Liver (tissue), 9 donors: Measurements from ENCODE around the gene OR52I2. TPM values are rescaled to one million over a fixed set of nuclear protein-coding genes. Genes with fewer than 3 reads are reported as not detected.

Experiments used
- DNase-seq: peaks from one replicate; pipeline ENCODE4 v3.0.0-alpha.2; 2017; ENCODE audit warnings: low spot score
- H3K27ac ChIP-seq, 2 donors: one replicate each; pipeline ENCODE4 v1.7.0; 2013; ENCODE audit warnings: inconsistent platforms in 2 of 2, low read length in 2 of 2, control low read depth in 1 of 2, low read depth in 1 of 2, mild to moderate bottlenecking in 1 of 2
- H3K27me3 ChIP-seq, 4 donors: one replicate each; pipeline versions ENCODE4 v1.6.1 to v1.7.0; 2013; ENCODE audit warnings: low read length in 3 of 4, inconsistent platforms in 1 of 4, mild to moderate bottlenecking in 1 of 4, moderate library complexity in 1 of 4; ENCODE audit not compliant: control insufficient read depth in 4 of 4, insufficient read depth in 4 of 4
- H3K36me3 ChIP-seq, 4 donors: one replicate each; pipeline versions ENCODE4 v1.6.1 to v1.7.0; 2013; ENCODE audit warnings: low read length in 3 of 4, mild to moderate bottlenecking in 3 of 4, low read depth in 1 of 4, moderate library complexity in 1 of 4; ENCODE audit not compliant: control insufficient read depth in 4 of 4, insufficient read depth in 3 of 4
- H3K4me1 ChIP-seq, 4 donors: one replicate each; pipeline versions ENCODE4 v1.6.1 to v1.7.0; 2013; ENCODE audit warnings: low read length in 3 of 4, mild to moderate bottlenecking in 3 of 4, moderate library complexity in 1 of 4; ENCODE audit not compliant: control insufficient read depth in 4 of 4, insufficient read depth in 4 of 4
- H3K4me3 ChIP-seq, 3 donors: one replicate each; pipeline versions ENCODE4 v1.6.1 to v1.7.0; 2013; ENCODE audit warnings: low read length in 3 of 3, control low read depth in 1 of 3, low read depth in 1 of 3, mild to moderate bottlenecking in 1 of 3
- H3K9ac ChIP-seq, 2 donors: one replicate each; pipeline ENCODE4 v1.7.0; 2013; ENCODE audit warnings: low read length in 2 of 2, mild to moderate bottlenecking in 2 of 2, moderate library complexity in 2 of 2, control low read depth in 1 of 2, low read depth in 1 of 2
- H3K9me3 ChIP-seq, 4 donors: one replicate each; pipeline versions ENCODE4 v1.6.1 to v1.7.0; 2013; ENCODE audit warnings: low read length in 3 of 4; ENCODE audit not compliant: control insufficient read depth in 4 of 4
- ATF3 ChIP-seq: IDR thresholded peaks from 2 replicates; pipeline ENCODE4 v1.6.1; 2016; ENCODE audit warnings: antibody characterized with exemption
- CTCF ChIP-seq: fragments of 150-350 bp; IDR thresholded peaks from 2 replicates; pipeline ENCODE4 v1.5.1; 2017; ENCODE audit warnings: improper control_type of control experiment, low read depth, low read length; ENCODE audit not compliant: missing input control
- EGR1 ChIP-seq, 2 donors: IDR thresholded peaks; 2 replicates each; pipeline ENCODE4 v1.6.1; 2016 to 2018; ENCODE audit warnings: antibody characterized with exemption in 2 of 2, low read depth in 2 of 2
- FOXA1 ChIP-seq: IDR thresholded peaks from 2 replicates; pipeline ENCODE4 v1.6.1; 2016; ENCODE audit warnings: antibody characterized with exemption
- FOXA2 ChIP-seq: IDR thresholded peaks from 2 replicates; pipeline ENCODE4 v1.6.1; 2016; ENCODE audit warnings: antibody characterized with exemption
- GABPA ChIP-seq, 2 donors: IDR thresholded peaks in 1 of 2; conservative IDR thresholded peaks in 1 of 2; 2 replicates each; pipeline ENCODE4 v1.6.1; 2016; ENCODE audit warnings: antibody characterized with exemption in 2 of 2, mild to moderate bottlenecking in 1 of 2, moderate library complexity in 1 of 2
- HNF4A ChIP-seq, 2 donors: conservative IDR thresholded peaks; 2 replicates each; pipeline ENCODE4 v1.6.1; 2016; ENCODE audit warnings: antibody characterized with exemption in 2 of 2, mild to moderate bottlenecking in 2 of 2
- HNF4G ChIP-seq: IDR thresholded peaks from 2 replicates; pipeline ENCODE4 v1.6.1; 2016; ENCODE audit warnings: antibody characterized with exemption
- JUND ChIP-seq, 2 donors: IDR thresholded peaks; 2 replicates each; pipeline ENCODE4 v1.6.1; 2016; ENCODE audit warnings: antibody characterized with exemption in 2 of 2
- MAX ChIP-seq: IDR thresholded peaks from 2 replicates; pipeline ENCODE4 v1.6.1; 2016; ENCODE audit warnings: antibody characterized with exemption
- NR2F2 ChIP-seq: IDR thresholded peaks from 2 replicates; pipeline ENCODE4 v1.6.1; 2016; ENCODE audit warnings: antibody characterized with exemption
- RAD21 ChIP-seq, 2 donors: IDR thresholded peaks; 2 replicates each; pipeline ENCODE4 v1.6.1; 2016; ENCODE audit warnings: antibody characterized with exemption in 2 of 2, mild to moderate bottlenecking in 2 of 2
- REST ChIP-seq: IDR thresholded peaks from 2 replicates; pipeline ENCODE4 v1.6.1; 2016; ENCODE audit warnings: antibody characterized with exemption, mild to moderate bottlenecking
- RXRA ChIP-seq, 2 donors: IDR thresholded peaks; 2 replicates each; pipeline ENCODE4 v1.6.1; 2017 to 2018; ENCODE audit warnings: antibody characterized with exemption in 2 of 2, mild to moderate bottlenecking in 1 of 2
- SP1 ChIP-seq: IDR thresholded peaks from 2 replicates; pipeline ENCODE4 v1.6.1; 2018; ENCODE audit warnings: antibody characterized with exemption, mild to moderate bottlenecking
- TAF1 ChIP-seq: conservative IDR thresholded peaks from 2 replicates; pipeline ENCODE4 v1.6.1; 2016; ENCODE audit warnings: antibody characterized with exemption, mild to moderate bottlenecking
- YY1 ChIP-seq: IDR thresholded peaks from 2 replicates; pipeline ENCODE4 v1.6.1; 2016; ENCODE audit warnings: antibody characterized with exemption, mild to moderate bottlenecking
- ZBTB33 ChIP-seq: IDR thresholded peaks from 2 replicates; pipeline ENCODE4 v1.6.1; 2016; ENCODE audit warnings: antibody characterized with exemption
- WGBS: extraction: QIAGEN DNeasy Blood & Tissue Kit; methylation state at CpG from one replicate; pipeline ENCODE4 v1.1.7; 2013; 5-methylcytosine and 5-hydroxymethylcytosine counted together
- polyA plus RNA-seq, 2 donors: library from polyadenylated mRNA; stranded (reverse) in 1 of 2; unstranded in 1 of 2; fragments of 200-250 nt in 1 of 2; fragments of >200 nt in 1 of 2; fragmentation: Nextera tagmentation in 1 of 2; extraction: Ambion mirVana in 1 of 2; gene quantifications; one replicate each; pipeline versions ENCODE4 v1.2.1 to v1.2.3, GENCODE V29; 2013 to 2015
- total RNA-seq, 2 donors: library from RNA; depleted of rRNA; stranded (reverse); fragments of >200 nt; gene quantifications; one replicate each; pipeline ENCODE4 v1.2.3, GENCODE V29; 2014
- donor health status: healthy.
- donor health status: healthy.
- donor health status: healthy.
- donor health status: healthy.
- donor health status: healthy.

The OR52I2 gene
- total and polyA plus RNA-seq, 4 donors = under 0.01 TPM; not detected in 3

- H3K27me3 ChIP-seq = no peaks in the 10 kb centered on the region
- DNase-seq = no peak
- H3K4me3 ChIP-seq = peak overlapping the region in 1 of 3 donors; percentile 1
- no peaks in the 10 kb centered on the region for H3K9me3 ChIP-seq
- H3K27ac ChIP-seq = peak overlapping the region; percentile 78 to 98
- peak; percentile 75 for TF ChIP-seq FOXA2
- peak; percentile 59 for TF ChIP-seq REST
- TF ChIP-seq HNF4A (conservative IDR thresholded peaks at IDR 0.05) = peak; percentile 73 to 84
- peak; percentile 78 for TF ChIP-seq FOXA1
- TF ChIP-seq ATF3 = peak; percentile 69
- no peak for TF ChIP-seq CTCF
- TF ChIP-seq RAD21 (IDR thresholded peaks at IDR 0.05) = peak in 1 of 2 donors; percentile 48
- no peak for TF ChIP-seq HNF4G
- peak; percentile 94 for TF ChIP-seq SP1
- TF ChIP-seq ZBTB33 = peak; percentile 85
- no peak for TF ChIP-seq NR2F2
- TF ChIP-seq MAX = peak; percentile 33
- peak in 1 of 2 donors; percentile 52 for TF ChIP-seq EGR1 (IDR thresholded peaks at IDR 0.05; ENCODE audit: low read depth in 2 of 2)
- peak; percentile 50 to 89 for TF ChIP-seq JUND (IDR thresholded peaks at IDR 0.05)
- peak; percentile 74 to 89 for TF ChIP-seq RXRA (IDR thresholded peaks at IDR 0.05)
- TF ChIP-seq GABPA (IDR thresholded peaks at IDR 0.05 in 1 of 2, conservative IDR thresholded peaks at IDR 0.05 in 1 of 2) = peak in 1 of 2 donors; percentile 30
- peak; percentile 70 for TF ChIP-seq TAF1
- peak; percentile 61 for TF ChIP-seq YY1
- peak overlapping the region in 1 of 2 donors; percentile 28 for H3K9ac ChIP-seq
- H3K36me3 ChIP-seq = no peaks in the 10 kb centered on the region
- 26% methylated on average over 1 of the region's 1 CpG for WGBS
- H3K4me1 ChIP-seq = peaks cover 7 to 20% (median 18%) of the 10 kb centered on the region in 4 donors
Measured at GRCh38 chr11:4546878-4547277, 34.7 kb upstream of the OR52I2 start.
